ENCODE measurements around the gene FLG2. TPM values are rescaled to one million over a fixed set of nuclear protein-coding genes. Genes with fewer than 3 reads are reported as not detected.

FLG2 gene
- not detected for total RNA-seq
- long read RNA-seq = 0 reads

DNA sequence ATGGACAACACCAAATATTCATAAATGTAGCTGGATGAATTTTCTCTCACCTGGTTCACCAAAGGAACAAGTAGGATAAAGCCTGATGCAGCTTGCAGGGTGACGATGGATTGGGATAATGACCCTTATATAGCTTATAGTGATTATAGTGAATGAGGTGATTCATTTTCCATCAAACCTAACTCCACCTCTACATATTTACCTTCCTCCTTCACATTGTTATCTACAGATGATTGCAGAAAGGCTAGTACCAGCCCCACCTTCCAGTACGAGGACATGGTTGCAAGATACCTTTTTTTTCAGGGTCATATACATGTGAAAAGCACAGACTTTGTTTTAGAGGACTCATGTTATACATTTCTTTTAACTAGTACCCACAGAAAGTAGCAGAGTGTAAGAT is at the start of gene FLG2:
Gene FLG2 (minus strand): TSS at position 101 of the 400 bp plus-strand sequence. CDS start 1,122 bp downstream, outside the sequence.
- intact Hi-C loops (cut with micrococcal nuclease) = no loop called here
- DNase-seq (no peak), ATAC-seq (no peak)

DNA sequence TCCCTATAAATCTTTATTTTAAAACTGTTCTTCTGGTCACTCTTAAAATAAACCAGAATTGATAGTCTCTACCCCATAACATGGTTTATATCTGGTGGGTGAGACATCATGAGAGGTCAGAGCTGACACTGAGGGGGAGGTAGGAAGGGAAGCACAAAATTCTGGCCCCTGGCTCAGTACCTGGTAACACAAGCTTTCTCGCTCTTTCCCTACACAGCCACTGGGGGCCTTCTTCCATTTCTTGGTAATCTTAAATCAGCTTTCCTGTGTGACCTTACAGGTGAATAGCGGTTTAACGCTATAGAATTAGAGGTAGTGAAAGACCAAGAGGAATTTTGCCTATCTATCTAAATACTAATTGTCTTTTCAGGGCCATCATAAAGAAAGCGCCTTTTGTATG is 48.9 kb upstream of the FLG2 start:
- DNase-seq (no peak), ATAC-seq (no peak)
- intact Hi-C loops (cut with micrococcal nuclease) = no loop called here

DNA sequence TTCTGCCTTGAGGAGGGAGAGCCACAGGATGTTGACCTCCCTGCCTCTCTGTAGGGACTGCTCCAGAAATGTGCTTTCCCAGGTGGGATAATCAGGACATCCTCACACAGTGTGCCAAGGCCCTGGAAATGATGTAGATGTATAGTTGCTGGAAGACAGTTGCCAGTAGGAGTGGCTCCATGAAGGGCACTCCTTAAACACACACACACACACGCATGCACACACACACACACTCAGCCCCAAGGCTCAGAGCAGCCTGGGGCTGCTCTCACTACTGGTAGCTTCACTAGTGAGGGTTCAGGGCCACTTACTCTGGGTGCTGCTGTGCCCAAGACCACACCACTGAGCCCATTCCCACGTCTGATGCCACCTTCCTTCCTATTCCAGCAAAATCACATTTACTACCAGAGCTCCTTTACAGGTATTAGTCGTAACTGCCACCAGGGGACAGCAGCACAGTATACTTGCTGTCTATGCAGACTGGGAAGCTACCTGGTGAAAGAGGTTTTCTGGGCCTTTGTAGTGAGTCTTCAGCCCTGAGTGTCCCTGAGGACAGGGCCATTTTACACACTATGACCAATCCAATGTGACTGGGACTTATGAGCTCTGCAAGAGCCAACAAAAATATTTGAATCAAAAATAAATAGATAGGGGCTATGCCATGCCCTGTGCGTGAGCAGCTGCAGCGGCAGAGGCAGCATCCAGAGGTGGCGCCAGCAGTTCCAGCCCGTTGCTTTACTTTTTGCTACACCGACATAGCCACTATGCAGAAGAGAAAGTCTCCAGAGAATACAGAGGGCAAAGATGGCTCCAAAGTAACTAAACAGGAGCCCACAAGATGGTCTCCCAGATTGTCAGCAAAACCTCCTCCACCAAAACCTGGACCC is 39.2 kb upstream of the FLG2 start:
- no peak for DNase-seq
- intact Hi-C loops (cut with micrococcal nuclease) = no loop called here
- no peak for ATAC-seq

DNA sequence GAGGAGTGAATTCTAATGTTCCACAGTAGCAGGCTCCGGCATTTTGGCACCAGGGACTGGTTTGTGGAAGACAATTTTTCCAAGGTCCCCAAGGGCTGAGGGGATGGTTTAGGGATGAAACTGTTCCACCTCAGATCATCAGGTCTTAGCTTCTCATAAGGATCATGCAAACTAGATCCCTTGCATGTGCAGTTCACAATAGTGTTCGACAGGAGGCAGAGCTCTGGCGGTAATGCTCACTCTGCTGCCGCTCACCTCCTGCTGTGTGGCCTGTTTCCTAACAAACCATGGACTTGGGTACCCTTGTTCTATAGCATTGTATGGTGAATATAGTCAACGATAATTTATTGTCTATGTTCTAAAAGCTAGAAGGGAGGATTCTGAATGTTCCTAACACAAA is 37.7 kb upstream of the FLG2 start:
- intact Hi-C loops (cut with micrococcal nuclease) = no loop called here

DNA sequence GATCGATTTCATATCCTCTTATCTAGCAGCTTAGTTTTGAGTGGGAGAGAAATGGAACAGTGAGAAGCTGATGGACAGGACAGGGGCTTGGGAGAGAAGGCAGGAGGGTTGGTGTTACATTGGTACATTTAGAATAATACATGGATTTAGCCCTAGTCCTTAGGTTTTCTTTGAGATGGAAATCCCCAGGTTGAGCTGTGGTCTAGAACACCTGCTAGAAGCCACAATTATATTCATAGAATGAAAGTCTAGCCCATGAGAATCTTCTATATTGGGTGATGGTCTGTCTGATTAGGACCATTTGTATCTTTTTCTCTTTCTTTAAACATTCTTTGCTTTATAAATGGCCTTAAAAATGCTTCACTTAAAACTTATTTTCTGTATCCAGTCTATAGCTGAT is 34.3 kb upstream of the FLG2 start:
- DNase-seq = no peak
- ATAC-seq = no peak
- intact Hi-C loops (cut with micrococcal nuclease) = no loop called here

More for the DNA sequence above, 37.7 kb upstream of the FLG2 start:
- DNase-seq (no peak), ATAC-seq (no peak)

DNA sequence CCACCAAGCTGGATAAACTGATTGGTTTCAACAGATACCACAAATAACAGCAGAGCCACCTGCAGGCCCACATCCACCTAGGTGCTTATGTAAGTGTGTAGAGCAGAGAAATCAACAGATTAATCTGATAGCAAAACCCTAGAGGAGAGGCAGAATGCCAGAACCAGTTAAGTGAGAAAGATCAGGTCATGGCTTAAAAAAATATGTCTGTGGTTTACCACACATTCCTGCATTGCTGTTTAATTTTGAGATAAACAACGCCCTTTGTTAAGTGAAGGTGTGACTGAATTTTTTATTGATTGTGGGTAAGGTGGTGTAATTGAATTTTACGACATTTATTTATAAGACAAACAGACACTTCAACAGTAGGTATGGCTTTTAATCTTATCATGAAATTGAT is 33.1 kb upstream of the FLG2 start:
- DNase-seq (no peak), ATAC-seq (no peak)

DNA sequence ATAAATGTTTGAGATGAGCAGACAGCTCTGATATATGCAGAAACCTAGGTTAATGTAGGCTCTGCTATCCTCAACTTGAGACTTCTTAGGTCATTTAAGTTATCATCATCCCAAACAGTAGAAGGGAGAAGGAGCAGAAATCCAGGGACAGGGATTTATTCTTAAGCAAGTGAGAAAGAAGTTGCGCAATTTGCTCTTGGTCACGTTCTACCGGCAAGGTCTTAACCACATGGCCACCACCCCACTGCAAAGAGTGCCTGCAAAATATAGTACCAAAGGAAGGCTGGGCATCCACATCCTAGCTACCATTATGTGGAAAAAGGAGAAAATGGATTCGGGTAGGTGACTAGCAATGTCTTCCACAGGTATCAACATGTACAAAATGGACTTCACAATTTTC is 29.1 kb upstream of the FLG2 start:
- no peak for ATAC-seq
- no peak for DNase-seq
- intact Hi-C loops (cut with micrococcal nuclease) = no loop called here

More for the DNA sequence above, 33.1 kb upstream of the FLG2 start:
- intact Hi-C loops (cut with micrococcal nuclease) = no loop called here

DNA sequence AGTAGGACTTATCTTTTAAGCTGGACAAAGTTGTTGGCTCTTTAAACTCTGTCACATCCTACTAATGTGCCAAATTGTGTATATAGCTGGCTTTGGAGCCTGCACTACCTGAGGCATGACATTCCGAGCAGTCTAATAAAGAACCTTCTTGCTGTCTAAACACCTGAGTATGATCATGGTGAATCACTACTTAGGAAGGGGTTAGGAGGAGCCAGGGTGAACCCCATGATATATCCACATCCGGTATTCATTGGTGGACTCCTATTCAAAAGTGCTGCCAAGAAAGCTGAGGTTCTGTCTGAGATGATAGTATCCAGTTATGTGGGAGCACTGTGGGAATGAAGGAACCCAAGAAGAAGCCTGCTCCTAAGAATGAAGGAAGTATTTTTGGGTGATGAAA is 27.1 kb upstream of the FLG2 start:
- ATAC-seq (no peak), DNase-seq (no peak)
- intact Hi-C loops (cut with micrococcal nuclease) = no loop called here

DNA sequence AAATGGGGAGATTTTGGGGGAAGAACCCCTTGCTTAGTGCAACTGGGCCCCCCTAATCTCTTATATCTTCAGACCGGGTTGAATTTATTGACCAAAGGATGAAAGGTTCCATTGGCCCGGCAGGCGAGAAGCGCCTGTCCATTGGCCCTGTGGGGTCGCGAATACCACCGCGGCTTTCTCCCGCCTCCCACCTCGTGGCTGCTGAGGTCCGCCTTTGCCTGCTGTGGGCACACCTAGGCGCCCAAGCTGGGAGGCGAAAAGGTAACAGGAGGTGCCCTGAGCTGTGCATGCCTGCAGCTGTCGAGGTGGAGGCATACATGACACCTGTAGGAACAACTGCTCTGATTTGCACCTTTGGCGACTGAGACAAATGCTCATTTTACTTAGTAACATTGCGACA is 21.1 kb upstream of the FLG2 start:
- intact Hi-C loops (cut with micrococcal nuclease) = no loop called here
- no peak for DNase-seq
- ATAC-seq = no peak

DNA sequence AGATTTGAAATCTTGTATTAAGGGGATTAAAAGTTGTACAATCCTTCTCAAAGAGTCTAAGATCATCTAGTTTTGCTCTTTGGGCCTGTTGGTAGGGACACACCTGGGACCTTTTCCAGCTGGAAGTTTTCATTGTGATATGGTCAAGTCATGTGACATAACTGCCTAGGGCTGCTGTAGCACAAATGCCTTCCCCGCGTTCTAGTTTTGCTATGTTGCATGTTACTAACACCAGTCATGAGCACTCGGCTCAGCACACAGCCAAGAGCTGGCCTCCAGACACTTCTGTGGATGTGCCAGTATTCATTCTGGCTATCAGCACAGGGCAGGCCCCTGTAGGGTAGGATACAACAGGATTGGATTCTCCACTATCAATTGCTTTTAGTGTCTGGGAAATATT is 14.6 kb upstream of the FLG2 start:
- DNase-seq (peak; percentile 37), ATAC-seq (peak; percentile 94)
- intact Hi-C loops (cut with micrococcal nuclease) = no loop called here

DNA sequence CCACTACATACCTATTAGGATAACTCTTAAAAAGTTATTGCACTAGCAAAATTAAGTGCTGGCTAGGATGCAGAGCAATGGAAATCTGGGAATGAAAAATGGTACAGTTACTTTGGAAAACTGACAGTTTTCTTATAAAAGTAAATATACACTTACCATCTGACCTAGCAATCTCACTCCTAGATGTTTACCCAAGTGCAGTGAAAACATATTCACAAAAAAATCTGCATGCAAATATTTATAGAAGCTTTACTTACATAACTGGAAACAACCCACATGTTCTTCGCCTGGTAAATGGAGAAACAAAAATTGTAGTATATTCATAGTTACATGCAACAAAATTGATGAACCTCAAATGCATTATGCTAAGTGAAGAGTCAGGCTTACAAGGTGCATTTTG is 12.9 kb upstream of the FLG2 start:
- intact Hi-C loops (cut with micrococcal nuclease) = no loop called here
- ATAC-seq (no peak), DNase-seq (no peak)

DNA sequence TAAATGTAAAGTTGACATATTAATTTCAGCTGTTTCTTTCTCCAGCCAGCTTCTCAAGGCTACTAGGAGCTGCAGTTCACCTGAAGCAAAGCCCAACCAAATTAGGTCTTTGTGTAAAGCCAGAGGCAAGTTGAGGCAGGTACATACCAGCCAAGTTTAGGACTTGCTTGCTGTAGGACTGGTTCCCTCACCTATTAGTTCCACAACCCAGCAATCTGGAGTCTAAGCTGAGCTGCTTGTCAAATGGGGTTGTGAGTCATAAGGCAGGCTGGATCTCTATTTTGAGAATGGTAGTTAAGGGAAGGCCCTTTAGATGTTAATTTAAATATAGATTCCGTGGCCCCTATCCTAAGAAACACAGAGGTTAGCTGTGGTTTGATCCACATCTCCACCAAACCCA is 7.6 kb upstream of the FLG2 start:
- DNase-seq = no peak
- no peak for ATAC-seq
- intact Hi-C loops (cut with micrococcal nuclease) = no loop called here

DNA sequence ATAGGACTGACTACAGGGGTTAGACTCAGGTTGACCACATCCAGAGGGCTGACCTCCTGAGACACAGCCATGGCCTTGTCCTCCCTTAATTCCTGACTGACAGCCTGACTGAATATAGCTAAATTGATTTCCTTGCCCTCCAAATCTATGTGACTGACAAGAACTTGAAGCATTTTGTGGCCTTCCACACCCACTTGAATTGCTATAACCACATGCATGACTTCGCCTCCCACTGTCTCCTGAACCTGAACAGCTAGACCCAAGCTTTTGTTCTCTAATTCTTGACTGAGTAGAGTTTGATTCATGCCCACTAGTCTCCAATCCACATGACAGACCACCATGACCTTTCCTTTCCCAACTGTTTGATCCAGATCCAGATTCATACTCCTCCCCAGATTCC is 3.1 kb downstream of the FLG2 start:
- intact Hi-C loops (cut with micrococcal nuclease) = no loop called here
- ATAC-seq (no peak), DNase-seq (no peak)

DNA sequence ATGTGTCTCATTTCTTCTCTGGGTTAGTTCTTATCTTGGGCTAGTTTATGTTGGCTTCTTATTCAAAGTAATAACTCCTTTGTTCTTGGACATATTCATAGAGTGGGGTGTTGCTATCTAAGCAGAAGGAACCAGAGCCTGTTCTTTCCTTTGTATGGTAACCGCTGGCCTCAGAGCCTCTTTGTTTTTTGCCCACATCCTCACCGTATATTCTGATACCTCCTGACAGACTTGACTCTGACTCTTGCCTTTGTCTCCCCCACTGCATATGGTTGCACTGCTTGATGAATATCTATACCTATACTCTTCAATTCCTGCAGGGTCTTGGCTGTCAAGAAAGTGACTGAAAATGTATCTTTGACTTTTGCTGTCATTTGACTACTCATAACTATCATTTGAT is 10.2 kb downstream of the FLG2 start:
- DNase-seq (no peak), ATAC-seq (no peak)
- intact Hi-C loops (cut with micrococcal nuclease) = no loop called here

DNA sequence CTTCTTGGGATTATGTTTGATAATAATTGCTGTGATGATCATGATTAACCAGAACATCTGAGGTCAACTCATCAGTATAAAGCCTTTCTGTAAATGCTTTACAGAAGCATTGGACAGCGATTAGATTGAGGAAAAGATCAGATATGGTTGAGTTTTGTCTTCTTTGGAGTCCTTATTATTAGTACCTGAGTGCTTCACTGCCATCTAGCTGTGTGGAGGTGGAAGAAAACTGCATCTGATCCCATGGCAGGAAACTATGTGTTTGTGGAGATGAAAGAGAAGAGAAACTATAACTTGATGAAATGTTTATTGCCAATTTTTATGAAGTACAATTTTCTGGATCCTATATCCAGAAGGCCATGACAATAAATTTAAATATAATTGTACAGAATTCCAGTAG is 11.4 kb downstream of the FLG2 start:
- intact Hi-C loops (cut with micrococcal nuclease) = no loop called here
- ATAC-seq (no peak), DNase-seq (no peak)

DNA sequence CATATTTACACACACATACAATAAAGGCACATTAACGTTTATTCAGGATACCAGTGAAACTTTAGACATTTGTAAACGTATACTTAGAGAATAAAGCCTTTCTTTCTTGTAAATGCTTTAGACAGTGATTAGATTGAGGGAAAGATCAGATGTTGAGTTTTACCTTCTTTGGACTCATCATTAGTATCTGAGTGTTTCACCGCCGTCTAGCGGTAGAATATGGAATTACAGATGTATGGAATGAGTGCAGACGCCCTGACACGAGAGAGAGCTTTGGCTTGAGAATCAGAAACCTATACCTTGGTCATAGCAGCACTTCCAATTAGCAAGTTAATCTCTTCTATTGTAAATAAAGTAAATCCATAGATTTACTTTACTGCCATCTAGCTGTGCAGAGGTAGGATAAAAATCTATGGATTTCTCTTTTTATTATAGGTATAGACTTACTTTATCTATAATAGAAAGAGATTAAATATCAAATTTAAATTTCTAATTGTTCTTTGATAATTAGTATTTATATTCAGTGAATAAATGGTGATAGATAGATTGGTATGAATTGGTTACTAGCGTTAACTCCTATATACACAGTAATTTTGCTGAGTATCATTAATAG is 12.6 kb downstream of the FLG2 start:
- ATAC-seq (no peak), DNase-seq (no peak)
- intact Hi-C loops (cut with micrococcal nuclease) = no loop called here

DNA sequence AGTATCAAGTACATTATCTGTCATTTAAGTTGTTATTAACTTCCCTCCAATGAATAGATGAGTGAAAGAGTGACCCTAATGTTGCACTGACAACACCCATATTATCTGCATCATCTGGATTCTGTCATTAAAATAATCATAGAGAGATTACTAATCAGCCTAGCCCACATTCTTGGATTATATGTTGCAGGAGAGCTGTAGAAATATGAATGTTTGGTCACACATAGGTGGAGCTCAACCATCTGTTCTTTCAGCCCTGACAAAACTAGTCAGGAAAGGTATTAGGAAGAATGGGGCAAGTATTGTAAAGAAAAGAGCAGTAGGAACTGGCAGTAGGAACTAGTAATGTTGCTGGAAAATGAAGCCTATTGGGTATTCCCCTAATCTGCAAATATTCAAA is 15.4 kb downstream of the FLG2 start:
- DNase-seq (no peak), ATAC-seq (no peak)
- intact Hi-C loops (cut with micrococcal nuclease) = no loop called here

DNA sequence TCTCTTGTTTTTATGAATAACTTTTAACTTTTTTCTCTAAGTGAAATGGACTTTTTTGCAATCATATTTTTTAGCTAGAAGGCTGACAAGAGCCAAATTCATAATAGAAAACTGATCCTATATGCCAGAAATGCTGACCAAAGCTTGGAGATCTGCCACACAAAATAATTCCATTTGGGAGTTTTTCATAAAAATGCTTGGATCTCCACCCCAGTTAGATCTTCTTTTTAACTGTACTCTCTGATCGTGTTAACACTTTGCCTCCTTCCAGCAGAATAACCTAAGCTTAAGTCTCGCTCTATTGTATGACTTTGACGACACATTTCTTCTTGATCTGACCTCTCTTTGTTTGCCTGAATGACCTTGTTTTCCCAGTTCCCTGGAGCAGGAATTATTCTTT is 16.8 kb downstream of the FLG2 start:
- DNase-seq = no peak
- intact Hi-C loops (cut with micrococcal nuclease) = no loop called here
- no peak for ATAC-seq

DNA sequence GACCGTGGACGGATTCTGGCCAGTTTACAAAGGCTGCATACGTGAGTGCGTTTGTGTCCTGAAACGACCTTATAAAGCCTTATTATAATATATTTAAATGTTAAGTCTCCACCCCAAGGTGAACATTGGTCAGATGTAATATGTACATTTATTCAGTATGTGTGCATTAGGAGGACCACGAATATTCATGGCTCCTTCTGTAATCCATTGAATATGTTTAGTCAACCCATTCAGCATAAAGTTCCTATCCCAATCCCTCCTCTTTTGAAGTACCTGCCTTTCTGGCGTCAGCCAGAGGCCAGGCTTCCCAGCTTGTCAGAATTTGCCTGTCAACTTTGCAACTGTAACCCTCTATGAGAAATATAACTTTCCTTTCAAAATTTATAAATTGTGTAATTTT is 24.4 kb downstream of the FLG2 start:
- DNase-seq = no peak
- intact Hi-C loops (cut with micrococcal nuclease) = no loop called here
- no peak for ATAC-seq

DNA sequence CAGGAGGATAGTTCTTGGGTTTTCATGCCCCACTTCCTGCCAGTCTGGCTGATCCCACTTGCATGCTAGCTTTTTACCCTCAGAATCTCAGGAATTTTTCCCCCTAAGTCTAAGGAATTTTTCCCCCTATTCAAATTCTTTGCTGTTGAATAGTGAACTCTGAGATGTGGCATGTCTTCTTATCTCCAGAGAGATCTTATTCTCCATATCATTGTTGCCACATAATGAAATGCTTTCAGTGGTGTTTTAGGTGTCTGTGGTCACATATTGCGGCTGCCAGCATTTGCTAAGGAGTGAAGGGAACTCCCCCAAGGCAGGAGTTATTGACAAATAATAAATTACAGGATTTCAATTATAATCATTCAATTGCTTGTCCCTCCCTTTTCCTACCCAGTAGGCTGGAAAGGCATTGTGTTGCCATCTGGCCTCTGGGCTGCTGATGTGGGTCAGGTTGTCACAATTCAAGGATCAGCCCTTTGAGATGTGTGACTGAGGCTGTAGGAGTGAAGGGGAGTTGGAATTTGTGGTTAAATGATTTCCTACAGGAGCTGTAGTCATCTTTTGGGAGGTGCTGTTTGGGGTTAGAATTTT is 30.9 kb downstream of the FLG2 start:
- DNase-seq (no peak), ATAC-seq (no peak)
- intact Hi-C loops (cut with micrococcal nuclease) = no loop called here

DNA sequence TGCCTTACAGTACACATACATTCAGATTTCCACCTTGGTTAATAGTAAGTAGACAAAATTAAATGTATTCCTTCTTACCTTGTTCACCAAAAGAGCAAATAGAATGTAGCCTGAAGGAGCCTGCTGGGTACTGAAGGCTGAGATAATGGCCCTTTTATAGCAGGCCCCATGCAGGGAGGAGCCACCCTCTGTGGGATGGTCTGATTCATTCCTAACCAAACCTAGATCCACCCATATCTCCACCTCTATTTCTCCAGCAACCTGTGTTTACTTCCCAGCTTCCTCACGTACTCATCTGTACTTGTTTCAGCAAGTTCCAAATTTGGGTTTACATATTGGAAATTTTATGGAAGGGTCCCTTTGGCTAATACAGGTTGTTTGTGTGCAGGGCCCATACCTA is 34.7 kb downstream of the FLG2 start, which contains the start of gene FLG:
Gene FLG (minus strand): TSS at position 129 of the 400 bp plus-strand sequence. CDS start 9,783 bp downstream, outside the sequence.
- no peak for ATAC-seq
- DNase-seq = no peak
- intact Hi-C loops (cut with micrococcal nuclease) = no loop called here

All from left ventricle myocardium superior (tissue), 1 donor.